Sigmoid colon (tissue), 7 donors: Measurements from ENCODE around the gene BDKRB2. TPM values are rescaled to one million over a fixed set of nuclear protein-coding genes. Genes with fewer than 3 reads are reported as not detected.

Experiments
- DNase-seq: peaks from one replicate; pipeline ENCODE4 v3.0.0-alpha.2; 2019
- H3K27ac ChIP-seq, 4 donors: fragments of 200-600 bp; sonication (generic); one replicate each; pipeline ENCODE4 v1.5.1; 2016 to 2019; ENCODE audit warnings: mild to moderate bottlenecking in 1 of 4
- H3K27me3 ChIP-seq, 3 donors: fragments of 200-600 bp; sonication (generic); one replicate each; pipeline ENCODE4 v1.5.1; 2019; ENCODE audit warnings: mild to moderate bottlenecking in 1 of 3
- H3K36me3 ChIP-seq, 4 donors: fragments of 200-600 bp; sonication (generic); one replicate each; pipeline ENCODE4 v1.5.1; 2016 to 2019
- H3K4me1 ChIP-seq, 4 donors: fragments of 200-600 bp; sonication (generic); one replicate each; pipeline ENCODE4 v1.5.1; 2017 to 2019
- H3K4me3 ChIP-seq, 4 donors: fragments of 200-600 bp; sonication (generic); one replicate each; pipeline ENCODE4 v1.5.1; 2017 to 2019; ENCODE audit warnings: mild to moderate bottlenecking in 2 of 4, moderate library complexity in 1 of 4
- H3K9me3 ChIP-seq, 4 donors: fragments of 200-600 bp in 3 of 4; sonication (generic) in 3 of 4; one replicate each; pipeline versions ENCODE4 v1.5.1 to v1.6.1; 2013 to 2019
- CTCF ChIP-seq, 4 experiments: fragments of 450-650 bp in 3 of 4; fragments of 200-600 bp in 1 of 4; IDR thresholded peaks; one replicate each; pipeline ENCODE4 v1.5.1; 2016 to 2019; ENCODE audit warnings: antibody characterized with exemption in 4 of 4, mild to moderate bottlenecking in 3 of 4, moderate library complexity in 2 of 4
- EP300 ChIP-seq, 4 donors: sonication (generic); formaldehyde crosslinking; IDR thresholded peaks; one replicate each; pipeline ENCODE4 v1.6.1; 2017; ENCODE audit warnings: antibody characterized with exemption in 4 of 4
- POLR2A ChIP-seq, 2 donors: fragments of 450-650 bp; IDR thresholded peaks; one replicate each; pipeline ENCODE4 v1.6.1; 2016; ENCODE audit warnings: antibody characterized with exemption in 2 of 2, mild to moderate bottlenecking in 2 of 2, moderate library complexity in 2 of 2
- POLR2AphosphoS5 ChIP-seq, 4 donors: sonication (generic); formaldehyde crosslinking; IDR thresholded peaks; one replicate each; pipeline ENCODE4 v1.6.1; 2017; ENCODE audit warnings: antibody characterized with exemption in 4 of 4
- WGBS, 2 donors: extraction: QIAGEN DNeasy Blood & Tissue Kit; methylation state at CpG; one replicate each; pipeline ENCODE4 v1.1.7; 2013; 5-methylcytosine and 5-hydroxymethylcytosine counted together
- intact Hi-C: fragments of 100-400 bp; cut with DNase I; formaldehyde crosslinking; loops from one replicate; pipeline ENCODE4 v1.15.1; 2023
- polyA plus RNA-seq, 3 donors: library from polyadenylated mRNA; stranded (reverse); fragments of 200-250 nt; gene quantifications; one replicate each; pipeline ENCODE4 v1.2.3, GENCODE V29; 2013
- total RNA-seq, 4 donors: library from RNA; depleted of rRNA; stranded (reverse); fragments of >200 nt; gene quantifications; one replicate each; pipeline ENCODE4 v1.1.0, GENCODE V29; 2016
- donor health status: healthy with polysubstance abuse.
- donor health status: Bipolar disorder and iron deficiency.
- donor health status: healthy.

Gene BDKRB2
- total and polyA plus RNA-seq, 7 donors: 1.8 to 10.8 (median 4.5) TPM

GRCh38 chr14:96205059-96205977 is 679 bp downstream of the BDKRB2 start:
- Histone ChIP-seq H3K9me3 (no peaks in the 10 kb centered on the region), H3K36me3 (no peaks in the 10 kb centered on the region), H3K27me3 (no peaks in the 10 kb centered on the region), H3K4me1 (peaks cover 0 to 34% (median 30%) of the 10 kb centered on the region in 4 donors), H3K4me3 (peak overlapping the region; percentile 36 to 59 (median 50)), H3K27ac (peak overlapping the region; percentile 77 to 84 (median 83))
- TF ChIP-seq CTCF (IDR thresholded peaks at IDR 0.05) (no peak), POLR2A (IDR thresholded peaks at IDR 0.05) (no peak), POLR2AphosphoS5 (IDR thresholded peaks at IDR 0.05) (no peak), EP300 (IDR thresholded peaks at IDR 0.05) (no peak)
- WGBS, 2 donors: 23 to 34% methylated on average over 21 of the region's 21 CpGs
- no peak for DNase-seq
- intact Hi-C loops: loop anchor here (2.0 kb wide), 1 partner anchor 49 kb away; no protein-coding TSS in a partner anchor

- Histone ChIP-seq H3K4me3 (peak overlapping the region in 3 of 4 donors; percentile 45 to 59 (median 55)), H3K36me3 (no peaks in the 10 kb centered on the region), H3K9me3 (no peaks in the 10 kb centered on the region), H3K27me3 (no peaks in the 10 kb centered on the region), H3K4me1 (peaks cover 0 to 34% (median 30%) of the 10 kb centered on the region in 4 donors), H3K27ac (peak overlapping the region; percentile 77 to 84 (median 83))
- no peak for TF ChIP-seq POLR2AphosphoS5 (IDR thresholded peaks at IDR 0.05)
- no peak for TF ChIP-seq EP300 (IDR thresholded peaks at IDR 0.05)
- TF ChIP-seq POLR2A (IDR thresholded peaks at IDR 0.05): no peak
- no peak for TF ChIP-seq CTCF (IDR thresholded peaks at IDR 0.05)
- 30 to 63% methylated on average over 6 of the region's 6 CpGs for WGBS, 2 donors
- DNase-seq: no peak
- intact Hi-C loops: loop anchor here (2.0 kb wide), 1 partner anchor 49 kb away; no protein-coding TSS in a partner anchor
These were observed 1.3 kb downstream of the BDKRB2 start for GRCh38 chr14:96205978-96206360.

- Histone ChIP-seq H3K9me3 (no peaks in the 10 kb centered on the region), H3K27ac (peak overlapping the region; percentile 77 to 84 (median 83)), H3K36me3 (no peaks in the 10 kb centered on the region), H3K27me3 (no peaks in the 10 kb centered on the region), H3K4me3 (peak overlapping the region in 2 of 4 donors; percentile 55 to 59), H3K4me1 (peaks cover 0 to 34% (median 30%) of the 10 kb centered on the region in 4 donors)
- WGBS, 2 donors: 10 to 51% methylated on average over 8 of the region's 8 CpGs
- DNase-seq: no peak
- intact Hi-C loops: no loop called here
- TF ChIP-seq POLR2AphosphoS5 (IDR thresholded peaks at IDR 0.05): no peak
- no peak for TF ChIP-seq CTCF (IDR thresholded peaks at IDR 0.05)
- no peak for TF ChIP-seq EP300 (IDR thresholded peaks at IDR 0.05)
- TF ChIP-seq POLR2A (IDR thresholded peaks at IDR 0.05): no peak
These were observed 1.8 kb downstream of the BDKRB2 start for GRCh38 chr14:96206461-96206860.

GRCh38 chr14:96207686-96208085 is 3.0 kb downstream of the BDKRB2 start:
- Histone ChIP-seq H3K36me3 (no peaks in the 10 kb centered on the region), H3K4me1 (peaks cover 0 to 34% (median 30%) of the 10 kb centered on the region in 4 donors)
- WGBS, 2 donors: 91 to 92% methylated on average over 5 of the region's 5 CpGs

More at GRCh38 chr14:96207686-96208085, 3.0 kb downstream of the BDKRB2 start:
- Histone ChIP-seq H3K27ac (no peak overlapping the region), H3K4me3 (no peak overlapping the region), H3K27me3 (no peaks in the 10 kb centered on the region), H3K9me3 (peaks cover 0 to 11% (median 0%) of the 10 kb centered on the region in 4 donors)
- TF ChIP-seq EP300 (IDR thresholded peaks at IDR 0.05) (no peak), POLR2A (IDR thresholded peaks at IDR 0.05) (no peak), POLR2AphosphoS5 (IDR thresholded peaks at IDR 0.05) (no peak), CTCF (IDR thresholded peaks at IDR 0.05) (no peak)
- intact Hi-C loops: no loop called here
- no peak for DNase-seq
